Fibroblast of skin of left biceps (primary cell): ENCODE results near the gene SEC14L2.
"Not testable (repeated sequence)": the region's sequence is repeated elsewhere in the genome, so short reads cannot be mapped to it uniquely, and the experiment has no call there.

Experiments
- DNase-seq, 2 experiments: peaks; one replicate each; pipeline ENCODE4 v3.0.0-alpha.2; 2013; ENCODE audit warnings: low read depth in 2 of 2

SEC14L2 gene

GRCh38 chr22:30455075-30455840, 58.4 kb downstream of the SEC14L2 start:
- DNase-seq, result no peak

DNA sequence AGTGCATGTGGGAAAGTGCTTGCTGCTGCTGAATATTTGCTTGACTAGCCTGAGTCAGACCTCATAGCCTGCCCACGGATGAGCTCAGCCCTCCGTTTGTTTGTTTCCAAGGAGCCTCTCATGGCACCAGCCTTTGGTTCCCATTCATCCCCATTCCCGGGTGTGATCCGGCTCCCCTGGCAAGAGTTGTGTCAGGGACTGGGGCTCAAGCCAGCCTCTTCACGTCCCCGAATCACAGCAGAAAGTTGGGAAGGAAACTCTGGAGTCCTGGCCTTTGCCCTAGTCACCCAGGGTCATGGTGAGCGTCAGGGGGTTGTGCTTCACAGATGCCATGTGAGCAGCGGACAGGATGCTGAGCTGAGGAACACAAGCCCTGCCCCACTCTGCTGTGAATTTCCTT, 61.2 kb downstream of the SEC14L2 start:
- DNase-seq, result no peak

- DNase-seq, result no peak
These were observed 62.6 kb downstream of the SEC14L2 start for GRCh38 chr22:30459181-30460052.

- no peak for DNase-seq
These were observed 63.3 kb downstream of the SEC14L2 start for GRCh38 chr22:30460147-30460546.

GRCh38 chr22:30460555-30460954, 63.7 kb downstream of the SEC14L2 start:
- not testable (repeated sequence) for DNase-seq

DNA sequence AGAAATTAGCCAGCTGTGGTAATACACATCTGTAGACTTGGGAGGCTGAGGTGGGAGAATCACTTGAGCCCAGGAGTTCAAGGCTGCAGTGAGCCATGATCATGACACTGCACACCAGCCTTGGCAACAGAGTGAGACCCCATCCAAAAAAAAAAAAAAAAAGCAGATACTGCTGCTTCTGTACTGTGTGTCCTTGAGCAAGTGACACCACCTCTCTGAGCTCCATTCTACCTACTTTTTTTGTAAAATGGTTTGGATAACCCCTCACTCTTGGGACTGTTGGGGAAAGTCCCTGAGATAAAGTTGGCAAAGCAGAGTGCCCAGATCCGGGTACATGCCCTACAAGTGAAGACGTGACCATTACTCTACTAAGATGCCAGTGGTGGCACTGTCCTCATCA, 72.3 kb downstream of the SEC14L2 start:
- DNase-seq, result no peak

- DNase-seq, result no peak
These were observed 73.8 kb downstream of the SEC14L2 start for GRCh38 chr22:30470655-30471054.

DNA sequence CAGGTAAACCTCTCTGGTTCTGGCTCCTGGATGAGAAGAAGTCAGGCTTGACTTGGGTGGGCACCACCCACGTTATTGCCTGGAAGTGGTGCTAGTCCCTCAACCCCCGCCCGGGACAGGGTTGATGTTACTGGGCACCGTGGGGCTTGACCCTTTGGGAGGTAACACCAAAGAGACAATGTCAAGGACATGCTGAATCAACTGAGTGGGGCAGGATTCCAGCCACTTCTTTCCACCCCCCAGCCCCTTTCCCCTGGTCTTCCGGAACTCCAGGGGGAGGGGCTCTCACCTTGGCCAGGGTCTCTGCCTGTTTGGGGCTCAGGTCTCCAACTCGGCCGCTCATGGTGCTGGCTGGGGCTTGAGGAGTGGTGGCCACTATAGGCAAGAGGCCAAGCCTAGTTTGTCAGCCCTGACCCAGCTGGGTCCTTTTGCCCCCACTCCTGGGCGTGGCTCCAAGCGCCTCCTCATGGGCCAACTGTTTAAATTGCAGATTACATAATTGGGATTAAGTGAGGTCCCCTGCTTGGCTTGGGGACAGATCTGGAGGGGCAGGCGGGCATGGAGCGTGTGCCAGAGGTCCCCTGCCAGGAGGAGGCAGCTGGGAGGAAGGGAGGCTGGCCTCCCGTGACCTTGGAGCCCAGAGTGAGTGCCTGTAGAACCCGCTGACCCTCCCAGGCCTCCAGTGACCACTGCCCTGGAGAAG, 74.9 kb downstream of the SEC14L2 start, which contains the start of gene SEC14L3:
Gene SEC14L3 (minus strand): TSS at position 402 of the 703 bp plus-strand sequence. CDS start 59 bp downstream, at position 343.
- no peak for DNase-seq

GRCh38 chr22:30472994-30473720, 76.3 kb downstream of the SEC14L2 start:
- DNase-seq, result no peak

DNA sequence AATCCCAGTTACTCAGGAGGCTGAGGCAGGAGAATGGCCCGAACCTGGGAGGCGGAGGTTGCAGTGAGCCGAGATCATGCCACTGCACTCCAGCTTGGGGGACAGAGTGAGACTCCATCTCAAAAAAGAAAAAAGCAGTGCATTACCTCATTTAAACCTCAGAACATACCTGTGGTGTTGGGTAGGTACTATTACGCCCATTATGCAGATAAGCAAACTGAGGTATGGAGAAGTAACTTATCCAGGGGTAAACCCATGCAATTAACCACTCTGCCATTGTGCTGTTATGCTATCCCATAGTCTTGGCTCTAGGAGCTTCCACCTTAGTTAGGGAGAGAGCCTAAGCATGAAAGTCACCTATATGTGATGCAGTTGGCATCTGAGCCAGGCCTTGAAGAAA, 77.3 kb downstream of the SEC14L2 start:
- DNase-seq, result no peak
